HG03066 (cell line): ENCODE data around the gene OTOA.
A peak's percentile ranks its signal among the peaks of the same experiment; 100 is the strongest.
"Not testable (repeated sequence)": the region's sequence is repeated elsewhere in the genome, so short reads cannot be mapped to it uniquely, and the experiment has no call there.

ENCODE experiments used
- ATAC-seq: cut with Tn5 transposase; IDR thresholded peaks from one replicate; pipeline ENCODE4 v1.9.1; 2021; ENCODE audit warnings: low read depth; ENCODE audit not compliant: unreplicated experiment

OTOA gene

GRCh38 chr16:21667575-21667974, 3.8 kb downstream of the OTOA start:
- ATAC-seq: no peak

- ATAC-seq: no peak
These were observed 9.7 kb downstream of the OTOA start for GRCh38 chr16:21673469-21673868.

GRCh38 chr16:21674456-21674855, 10.7 kb downstream of the OTOA start:
- not testable (repeated sequence) for ATAC-seq

GRCh38 chr16:21680714-21681113, 16.9 kb downstream of the OTOA start:
- ATAC-seq: not testable (repeated sequence)

- no peak for ATAC-seq
These were observed 19.4 kb downstream of the OTOA start for GRCh38 chr16:21683184-21683583.

- ATAC-seq: no peak
These were observed 20.4 kb downstream of the OTOA start for GRCh38 chr16:21684199-21684598.

GRCh38 chr16:21685034-21685455, 21.3 kb downstream of the OTOA start:
- no peak for ATAC-seq

- ATAC-seq: no peak
These were observed 25.3 kb downstream of the OTOA start for GRCh38 chr16:21689107-21689506.

- ATAC-seq: not testable (repeated sequence)
These were observed 27.2 kb downstream of the OTOA start for GRCh38 chr16:21690967-21691366.

GRCh38 chr16:21694609-21695008, 30.8 kb downstream of the OTOA start:
- ATAC-seq: no peak

GRCh38 chr16:21697032-21697431, 33.3 kb downstream of the OTOA start:
- ATAC-seq: no peak

- no peak for ATAC-seq
These were observed 34.6 kb downstream of the OTOA start for GRCh38 chr16:21698169-21699032.

- ATAC-seq: no peak
These were observed 37.5 kb downstream of the OTOA start for GRCh38 chr16:21701271-21701670.

GRCh38 chr16:21702276-21702675, 38.5 kb downstream of the OTOA start:
- ATAC-seq: no peak

GRCh38 chr16:21703156-21703555, 39.4 kb downstream of the OTOA start:
- no peak for ATAC-seq

GRCh38 chr16:21703589-21704174, 39.9 kb downstream of the OTOA start:
- peak; percentile 87 for ATAC-seq

GRCh38 chr16:21704266-21704665, 40.5 kb downstream of the OTOA start:
- ATAC-seq: no peak

- ATAC-seq: no peak
These were observed 41.0 kb downstream of the OTOA start for GRCh38 chr16:21704733-21705132.

GRCh38 chr16:21708533-21709115, 44.9 kb downstream of the OTOA start:
- ATAC-seq: no peak

GRCh38 chr16:21710938-21711337, 47.2 kb downstream of the OTOA start:
- no peak for ATAC-seq

GRCh38 chr16:21713549-21714368, 50.0 kb downstream of the OTOA start:
- ATAC-seq: no peak
